ENCODE data around the gene BAIAP3.
A peak's percentile ranks its signal among the peaks of the same experiment; 100 is the strongest.

BAIAP3 gene

DNA sequence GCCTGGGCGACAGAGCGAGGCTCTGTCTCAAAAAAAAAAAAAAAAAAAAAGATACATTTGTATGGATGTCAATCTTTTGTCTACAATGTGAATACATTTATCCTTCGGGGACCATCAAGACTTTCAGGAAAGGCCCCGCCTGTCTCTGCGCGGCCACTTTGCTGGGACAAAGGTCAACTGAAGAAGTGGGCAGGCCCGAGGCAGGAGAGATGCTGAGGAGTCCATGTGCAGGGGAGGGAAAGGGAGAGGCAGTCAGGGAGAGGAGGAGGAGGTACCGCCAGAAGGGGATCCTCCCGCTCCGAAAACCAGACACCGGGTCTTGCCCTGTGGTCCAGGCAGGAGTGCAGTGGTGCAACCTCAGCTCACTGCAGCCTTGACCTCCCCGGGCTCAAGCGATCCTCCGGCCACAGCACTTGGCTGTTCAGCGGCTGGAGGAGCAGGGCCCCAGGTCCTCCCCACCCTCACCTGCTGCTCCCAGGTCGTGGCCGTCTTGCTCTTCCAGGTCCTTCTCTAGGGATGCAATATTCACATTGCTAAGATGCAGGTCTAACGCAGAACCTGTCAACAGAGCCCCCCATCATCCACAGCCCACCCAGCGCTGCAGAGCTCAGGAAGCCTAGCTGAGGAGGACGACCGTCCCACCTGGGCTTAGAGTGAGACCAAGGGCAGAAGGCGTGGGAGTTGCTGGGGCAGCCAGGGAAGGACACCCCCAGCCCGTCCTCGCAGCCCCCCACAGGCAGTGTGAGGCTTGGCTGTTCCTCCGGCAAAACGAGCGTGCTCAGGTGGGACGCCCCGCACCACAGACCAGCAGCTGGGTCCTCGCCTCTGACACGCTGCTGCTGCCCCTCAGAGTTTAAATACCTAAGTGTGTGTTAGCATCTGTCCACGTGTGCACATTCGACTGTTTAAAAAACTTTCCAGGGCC is 37.9 kb downstream of the BAIAP3 start:
- DNase-seq (ENCODE audit: low spot score): no peak

DNA sequence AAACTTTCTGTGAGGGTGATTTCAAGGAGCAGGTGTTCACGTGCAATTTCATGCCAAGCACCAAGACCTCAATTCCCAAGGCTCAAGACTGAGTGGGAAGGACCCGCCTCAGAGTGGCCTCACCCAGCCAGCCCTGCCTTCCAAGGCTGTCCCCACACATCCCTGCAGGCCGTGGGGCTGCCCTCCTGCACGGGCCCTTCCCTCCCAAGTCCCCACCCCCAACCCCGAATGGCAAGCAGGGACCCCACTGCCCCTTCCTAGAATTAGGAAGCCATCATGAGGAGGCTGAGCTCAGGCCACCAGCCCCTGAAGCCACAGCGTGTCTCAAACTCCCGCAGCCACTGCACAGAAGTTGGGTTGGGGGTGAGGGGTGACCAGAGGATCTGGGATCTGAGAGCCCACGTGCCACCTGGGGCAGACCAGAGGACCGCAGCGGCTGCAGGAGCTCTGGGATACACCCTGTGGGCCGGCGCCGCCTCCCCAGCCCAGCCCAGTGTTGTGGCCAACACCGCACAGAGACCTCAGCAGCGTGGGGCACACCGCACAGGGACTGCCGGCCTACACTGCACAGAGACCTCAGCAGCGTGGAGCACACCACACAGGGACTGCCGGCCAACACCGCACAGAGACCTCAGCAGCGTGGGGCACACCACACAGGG is 39.0 kb downstream of the BAIAP3 start:
- DNase-seq (ENCODE audit: low spot score): no peak

DNA sequence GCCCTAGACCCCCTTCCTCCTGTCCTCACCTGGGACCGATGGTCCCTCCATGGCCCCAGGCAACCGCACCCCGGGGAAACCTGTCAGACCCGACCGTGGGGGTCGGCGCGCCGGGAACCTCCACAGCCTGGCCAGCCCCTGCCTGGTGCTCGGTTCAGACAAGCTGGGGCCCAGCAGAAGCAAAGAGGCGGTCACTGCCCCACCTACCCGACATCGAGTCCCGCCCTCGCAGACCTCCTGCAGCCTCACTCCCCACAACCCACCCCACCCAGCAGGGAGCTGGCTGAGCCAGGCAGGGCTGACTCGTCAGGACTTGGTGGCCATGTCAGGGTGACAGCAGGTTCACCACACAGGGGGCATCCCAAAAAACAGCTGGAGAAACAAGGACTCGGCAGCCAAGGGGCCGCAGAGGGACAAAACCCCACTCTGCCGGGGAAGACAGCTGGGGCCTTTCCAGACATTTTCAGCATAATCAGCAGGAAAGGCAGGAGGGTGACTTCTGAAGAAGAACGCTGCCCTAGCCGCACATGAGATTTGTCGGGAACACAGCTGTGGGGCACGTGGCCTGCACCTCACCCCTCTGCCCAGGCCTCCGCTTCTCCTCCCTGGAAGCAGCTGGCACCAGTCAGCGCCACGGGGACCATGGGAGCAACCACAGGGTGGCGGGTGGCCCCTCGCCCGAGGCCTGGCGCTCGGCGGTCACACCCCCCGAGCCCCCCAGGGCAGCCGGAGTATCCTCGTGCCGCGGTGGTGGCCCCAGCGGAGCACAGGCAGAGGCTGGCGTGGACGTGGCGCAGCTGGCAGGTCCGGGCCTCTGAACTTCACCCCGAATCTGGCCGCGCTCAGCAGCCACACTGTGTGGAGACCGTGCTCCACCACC is 41.2 kb downstream of the BAIAP3 start:
- DNase-seq (ENCODE audit: low spot score): no peak

DNA sequence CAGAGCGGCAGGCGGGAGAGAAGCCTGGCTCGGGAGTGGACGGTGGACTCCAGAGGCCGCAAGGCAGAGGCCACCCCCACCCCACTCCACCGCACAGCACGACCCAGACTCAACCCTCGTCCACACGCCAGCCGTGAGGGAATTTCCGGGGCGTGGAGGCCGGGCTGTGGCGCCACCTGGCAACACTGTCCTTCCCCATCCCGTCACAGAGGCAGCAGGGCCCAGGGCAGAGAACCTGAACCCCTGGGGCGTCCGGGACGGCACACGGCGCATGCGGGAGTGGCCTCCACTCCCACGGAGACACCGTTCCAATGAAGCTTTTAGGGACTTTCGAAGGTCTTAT is 41.8 kb downstream of the BAIAP3 start:
- DNase-seq (ENCODE audit: low spot score): no peak

DNA sequence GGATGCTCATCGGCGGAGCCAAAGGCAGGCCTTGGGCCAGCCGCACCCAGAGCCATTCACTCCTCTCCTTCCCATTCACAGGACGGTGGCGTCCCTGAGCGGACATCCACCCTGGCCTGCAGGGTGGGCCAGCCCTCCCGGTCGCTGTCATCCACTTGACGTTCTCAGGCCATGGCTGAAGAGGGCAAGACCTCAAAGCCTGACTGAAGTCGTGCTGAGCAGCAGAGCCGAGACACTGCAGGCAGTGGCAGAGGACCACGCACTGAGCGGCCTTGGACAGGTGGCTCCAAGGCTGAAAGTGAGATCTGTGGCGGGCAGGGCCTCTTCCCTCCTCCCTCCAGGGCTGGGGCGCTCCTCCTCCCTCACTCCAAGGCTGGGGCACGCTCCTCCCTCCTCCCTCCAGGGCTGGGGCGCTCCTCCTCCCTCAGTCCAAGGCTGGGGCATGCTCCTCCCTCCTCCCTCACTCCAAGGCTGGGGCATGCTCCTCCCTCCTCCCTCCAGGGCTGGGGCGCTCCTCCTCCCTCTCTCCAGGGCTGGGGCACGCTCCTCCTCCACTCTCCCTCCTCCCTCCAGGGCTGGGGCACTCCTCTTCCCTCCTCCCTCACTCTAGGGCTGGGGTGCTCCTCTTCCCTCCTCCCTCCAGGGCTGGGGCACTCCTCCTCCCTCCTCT is 42.4 kb downstream of the BAIAP3 start:
- no peak for DNase-seq (ENCODE audit: low spot score)

DNA sequence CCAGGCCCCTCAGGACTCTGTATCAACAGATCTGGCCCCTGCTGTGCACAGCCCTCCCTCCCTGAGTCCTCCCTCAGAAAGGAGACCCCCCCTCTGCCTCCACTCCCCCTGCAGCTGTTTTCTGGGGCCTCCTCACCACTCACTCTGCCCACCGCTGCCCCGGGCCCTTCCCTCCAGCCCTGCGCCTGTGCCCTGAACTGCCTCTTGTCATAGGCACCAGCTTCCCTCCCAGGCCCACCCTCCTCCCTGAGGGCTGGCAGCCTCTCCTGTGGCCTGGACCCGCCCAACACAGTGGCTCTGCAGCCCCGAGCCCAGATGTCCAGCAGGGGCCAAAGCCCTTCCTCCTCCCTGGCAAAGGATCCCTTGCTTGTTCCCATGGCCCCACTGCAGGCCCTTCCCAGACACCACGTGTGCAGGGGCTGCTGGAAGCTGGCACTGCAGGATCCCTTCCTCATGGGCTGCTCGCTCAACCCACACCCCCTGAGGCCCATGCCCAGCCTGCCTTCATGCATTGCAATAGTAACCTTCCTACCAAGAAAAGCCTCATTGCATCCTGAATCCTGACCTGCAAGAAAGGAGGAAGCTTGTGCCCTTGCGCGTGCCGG is 44.1 kb downstream of the BAIAP3 start:
- no peak for DNase-seq (ENCODE audit: low spot score)

DNA sequence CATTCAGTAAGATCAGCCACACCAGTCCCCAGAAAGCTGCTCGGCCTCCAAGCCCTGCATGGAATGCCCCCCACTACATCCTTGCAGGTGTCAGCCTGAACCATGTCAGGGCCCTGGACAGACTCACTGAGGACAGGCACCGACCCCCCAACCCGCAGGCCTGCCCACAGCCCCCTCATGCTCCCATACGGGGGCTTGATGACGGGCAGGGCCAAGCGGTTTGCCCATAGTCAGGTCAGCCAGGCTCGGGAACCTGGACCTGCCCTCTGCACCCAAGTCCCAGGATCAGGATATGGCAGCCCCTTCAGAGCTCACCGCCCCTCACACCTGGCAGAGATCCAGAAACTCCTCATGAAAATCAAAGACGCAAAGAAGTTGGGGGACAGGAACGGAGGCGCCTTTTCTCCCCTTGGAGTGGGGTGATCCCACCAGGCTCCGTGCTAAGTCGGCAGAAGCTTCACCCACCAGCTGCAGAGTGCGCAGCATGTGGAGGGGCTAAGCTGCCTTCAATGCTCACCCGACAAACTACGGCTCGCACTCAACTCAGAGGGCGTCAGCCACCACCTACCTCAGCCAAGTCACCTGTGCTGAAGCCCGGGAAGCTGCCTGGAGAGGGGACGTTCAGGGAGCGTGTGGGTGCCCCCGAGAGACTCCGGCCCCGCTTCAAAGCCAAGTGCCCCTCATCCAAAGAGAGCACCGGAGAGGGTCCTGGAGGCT is 44.8 kb downstream of the BAIAP3 start:
- DNase-seq (ENCODE audit: low spot score): no peak

DNA sequence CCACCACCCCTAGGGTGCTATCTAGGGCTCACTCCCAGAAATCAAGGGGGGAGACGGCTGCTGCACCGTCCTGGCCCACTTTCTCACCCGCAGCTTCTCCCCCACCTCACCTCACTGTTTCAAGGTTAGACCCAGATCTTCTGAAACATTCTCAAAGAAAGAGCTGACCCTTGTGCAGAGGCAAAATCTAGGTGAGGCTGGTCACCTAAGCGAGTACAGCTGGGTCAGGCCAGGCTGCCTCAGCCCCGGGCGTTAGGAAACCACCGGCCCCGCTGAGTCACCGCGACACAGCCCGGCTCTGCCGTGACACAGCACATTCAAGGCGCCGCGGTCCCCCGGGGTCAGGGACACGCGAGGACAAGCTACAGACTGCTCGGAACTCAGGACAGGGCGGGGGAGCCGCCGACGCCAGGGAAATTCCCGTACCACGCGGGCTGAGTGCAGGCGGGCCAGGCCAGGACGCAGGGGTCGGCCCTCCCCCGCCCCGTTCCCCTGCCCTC is 45.4 kb downstream of the BAIAP3 start:
- DNase-seq (ENCODE audit: low spot score): peak; percentile 65

DNA sequence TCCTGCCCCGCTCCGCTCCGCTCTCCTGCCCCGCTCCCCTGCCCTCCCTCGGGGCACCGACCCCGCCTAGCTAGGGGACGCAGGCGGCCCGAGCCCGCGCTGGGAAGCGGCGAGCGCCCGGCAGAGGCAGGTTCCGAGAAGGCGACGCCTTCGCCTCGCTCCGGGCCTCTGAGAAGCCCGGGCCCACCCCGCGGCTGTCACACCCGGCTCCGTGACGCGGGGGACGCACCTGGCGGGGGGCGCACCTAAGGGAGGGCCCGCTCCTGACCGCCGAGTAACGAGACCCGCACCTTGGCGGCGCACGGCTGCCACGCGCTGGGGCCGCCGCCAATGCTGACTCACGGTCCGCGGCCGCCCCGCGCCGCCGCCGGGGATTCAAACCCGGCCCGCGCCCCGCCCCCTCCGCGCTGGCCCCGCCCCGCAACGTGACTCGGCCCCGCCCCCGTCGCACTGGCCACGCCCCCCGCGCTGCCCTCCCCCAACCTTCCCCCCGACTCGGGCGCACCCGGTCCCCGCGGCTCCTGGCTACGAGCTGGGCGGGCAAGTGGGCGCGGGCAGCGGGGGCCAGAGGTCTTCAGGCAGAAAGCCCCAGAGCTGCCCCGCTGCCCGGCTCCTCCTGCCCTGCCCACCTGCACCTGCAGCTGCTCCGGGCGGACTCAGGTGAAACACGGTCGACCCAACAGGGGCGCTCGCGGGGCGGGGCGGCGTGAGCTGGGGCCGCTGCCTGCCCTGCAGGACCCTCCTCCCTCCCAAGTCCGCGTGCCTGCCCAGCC is 46.0 kb downstream of the BAIAP3 start:
- DNase-seq (ENCODE audit: low spot score): peak; percentile 50

DNA sequence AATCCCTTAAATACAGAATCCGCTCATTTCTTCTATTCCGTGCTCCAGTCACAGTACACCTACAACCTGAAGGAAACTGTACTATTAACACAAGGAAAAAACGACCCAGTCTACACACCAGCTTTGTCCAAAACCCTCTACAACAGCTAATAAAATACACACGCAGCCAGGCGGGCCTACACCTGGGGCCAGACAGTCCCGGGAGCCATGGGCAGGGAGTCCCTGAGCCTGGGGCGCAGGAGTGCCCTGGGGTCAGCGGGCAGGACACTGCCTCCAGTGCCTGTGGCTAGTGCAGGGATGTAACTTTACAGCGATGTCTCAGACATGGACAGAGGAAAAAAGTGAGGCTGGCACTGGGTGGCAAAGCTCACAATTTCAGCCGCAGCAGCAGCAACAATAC is 46.8 kb downstream of the BAIAP3 start:
- no peak for DNase-seq (ENCODE audit: low spot score)

DNA sequence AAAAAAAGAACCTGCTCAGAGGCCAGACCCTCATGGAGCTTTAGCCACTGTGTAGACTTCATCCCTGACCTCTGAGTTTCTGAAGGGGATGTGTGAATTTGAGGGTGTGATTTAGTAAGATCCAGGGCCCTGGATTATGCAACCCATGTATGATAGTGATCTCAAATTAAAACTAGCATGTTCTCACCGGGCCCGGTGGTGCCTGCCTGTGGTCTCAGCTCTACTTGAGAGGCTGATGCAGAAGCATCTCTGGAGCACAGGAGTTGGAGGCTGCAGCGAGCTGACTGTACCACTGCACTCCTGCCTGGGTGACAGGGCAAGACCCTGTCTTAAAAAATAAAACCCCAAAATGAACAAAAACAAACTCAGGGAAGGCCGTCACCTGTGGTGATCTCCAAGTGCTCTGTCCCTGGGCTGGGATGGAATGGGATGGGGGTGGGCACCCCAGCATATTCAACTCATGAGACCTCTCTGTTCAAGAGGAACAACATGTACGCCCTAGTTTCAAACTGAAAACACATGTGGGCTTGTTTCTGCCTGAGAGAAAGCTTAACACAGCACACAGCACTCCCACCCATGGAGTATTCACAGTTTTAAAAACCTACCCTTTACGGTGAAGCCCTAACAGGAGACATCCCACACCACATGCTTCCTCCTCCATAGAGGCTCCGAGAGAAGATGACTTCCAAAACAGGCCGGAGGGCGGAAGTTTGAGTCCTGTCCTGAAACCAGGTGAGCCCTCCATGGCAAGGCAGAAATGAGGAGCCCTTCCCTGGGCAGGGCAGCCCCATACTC is 48.4 kb downstream of the BAIAP3 start:
- no peak for DNase-seq (ENCODE audit: low spot score)

DNA sequence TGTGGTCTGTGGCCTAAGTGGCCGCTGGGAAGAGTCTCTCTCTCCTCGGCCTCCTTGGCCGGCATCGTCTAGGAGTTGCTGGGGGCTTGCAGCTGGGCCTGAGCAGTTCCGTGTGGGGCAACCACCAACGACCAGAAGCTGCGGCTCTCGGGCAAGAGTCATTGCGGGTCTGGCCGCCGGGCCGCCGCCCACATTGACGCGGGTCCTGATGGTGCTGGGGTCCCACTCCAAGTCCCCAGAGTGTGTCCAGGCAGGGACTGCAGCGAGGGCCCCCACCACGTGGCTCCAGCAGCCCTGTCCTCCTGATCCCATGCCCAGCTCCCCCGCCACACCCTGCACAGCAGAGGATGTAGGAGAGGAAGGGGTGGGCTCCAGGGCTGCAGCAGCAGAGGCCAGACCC is 50.1 kb downstream of the BAIAP3 start:
- DNase-seq (ENCODE audit: low spot score): no peak

DNA sequence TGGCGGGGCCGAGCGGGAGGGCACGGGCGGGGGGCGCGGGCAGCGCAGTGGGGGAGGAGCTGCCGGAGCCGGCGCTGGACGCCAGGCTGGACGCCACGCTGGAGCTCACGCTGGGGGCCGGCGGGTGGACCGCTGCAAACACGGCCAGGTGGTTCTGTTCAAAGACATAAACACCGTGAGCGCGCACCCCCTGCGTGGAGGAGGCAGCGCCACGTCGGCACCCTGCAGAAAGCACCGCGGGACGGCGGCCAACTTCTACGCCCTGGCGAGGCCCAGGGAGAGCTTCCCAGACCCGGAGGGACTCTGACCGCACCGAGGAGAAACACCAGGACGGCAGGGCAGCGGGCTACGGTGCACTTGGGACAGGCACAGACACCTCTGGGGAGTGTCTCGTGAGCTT is 51.8 kb downstream of the BAIAP3 start:
- DNase-seq (ENCODE audit: low spot score): no peak

DNA sequence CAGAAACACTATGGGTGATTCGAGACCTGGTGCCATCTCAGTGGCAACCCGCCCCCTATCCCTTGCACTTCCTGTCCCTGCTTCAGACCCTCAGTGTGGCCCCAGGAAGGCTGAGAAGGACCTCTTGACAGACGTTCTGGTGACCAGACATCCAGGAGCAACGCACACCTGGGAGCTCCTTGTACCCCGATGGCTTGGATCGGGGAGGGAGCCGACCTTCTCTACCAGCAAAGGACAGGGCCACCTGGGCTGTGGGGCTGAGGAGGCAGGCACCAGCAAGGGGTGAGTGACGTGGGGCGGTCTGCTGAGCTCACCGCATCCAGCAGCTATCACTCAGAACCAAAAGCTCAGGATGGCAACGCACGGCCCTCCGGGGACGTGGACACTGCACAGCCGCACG is 53.9 kb downstream of the BAIAP3 start:
- no peak for DNase-seq (ENCODE audit: low spot score)

DNA sequence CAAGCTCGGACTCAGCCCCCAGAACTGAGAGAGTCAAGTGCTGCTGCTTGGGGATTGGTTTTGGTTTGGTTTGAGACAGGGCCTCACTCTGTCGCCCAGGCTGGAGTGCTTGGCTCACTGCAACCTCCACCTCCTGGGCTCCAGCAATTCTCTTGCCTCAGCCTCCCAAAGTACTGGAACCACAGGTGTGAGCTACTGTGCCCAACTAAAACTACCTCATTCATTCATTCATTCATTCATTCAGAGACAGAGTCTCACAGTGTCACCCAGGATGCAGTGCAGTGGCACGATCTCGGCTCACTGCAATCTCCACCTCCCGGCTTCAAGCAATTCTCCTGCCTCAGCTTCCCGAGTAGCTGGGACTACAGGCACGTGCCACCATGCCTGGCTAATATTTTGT is 56.3 kb downstream of the BAIAP3 start:
- no peak for DNase-seq (ENCODE audit: low spot score)

DNA sequence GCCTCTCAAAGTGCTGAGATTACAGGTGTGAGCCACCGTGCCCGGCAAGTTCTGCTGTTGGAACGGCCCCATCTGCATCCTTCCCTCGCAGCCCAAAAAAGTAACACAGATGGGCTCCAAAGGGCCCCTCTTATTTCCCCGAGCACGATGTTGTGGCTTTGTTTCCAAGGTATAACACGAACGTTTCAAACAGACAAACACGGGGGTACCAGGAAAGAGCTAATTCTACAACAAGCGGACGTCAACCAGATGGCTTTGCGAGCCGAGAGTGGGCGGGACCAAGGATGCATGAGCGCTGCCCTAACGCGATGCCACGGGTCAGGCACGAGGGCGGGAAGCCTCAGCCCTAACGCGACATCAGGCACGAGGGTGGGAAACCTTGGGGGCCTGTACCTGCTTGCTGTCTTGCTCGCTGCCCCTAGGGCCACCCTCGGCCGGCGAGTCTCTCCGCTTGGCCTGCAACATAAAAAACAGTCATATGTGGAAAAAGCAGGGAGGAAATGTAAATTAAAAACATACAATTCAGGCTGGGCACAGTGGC is 56.9 kb downstream of the BAIAP3 start:
- DNase-seq (ENCODE audit: low spot score): no peak

DNA sequence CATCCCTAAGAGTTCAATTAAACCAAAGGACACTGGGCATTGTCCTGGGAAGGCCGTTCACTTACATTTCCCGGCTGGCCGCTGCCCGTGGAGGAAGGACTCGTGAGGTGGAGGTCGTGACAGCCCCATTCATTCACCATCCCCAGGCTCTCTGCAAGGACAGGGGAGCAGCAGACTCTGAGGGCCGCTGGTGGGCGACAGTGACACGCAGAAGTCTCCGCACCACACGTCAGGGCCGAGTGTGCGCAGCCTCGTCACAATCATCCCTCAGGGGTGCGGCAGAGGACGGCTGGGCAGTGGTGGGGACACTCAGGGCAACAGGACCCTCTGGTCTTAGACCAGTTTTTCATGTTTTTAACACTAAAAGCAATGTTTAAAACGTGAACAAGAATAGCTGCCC is 59.4 kb downstream of the BAIAP3 start:
- DNase-seq (ENCODE audit: low spot score): no peak

DNA sequence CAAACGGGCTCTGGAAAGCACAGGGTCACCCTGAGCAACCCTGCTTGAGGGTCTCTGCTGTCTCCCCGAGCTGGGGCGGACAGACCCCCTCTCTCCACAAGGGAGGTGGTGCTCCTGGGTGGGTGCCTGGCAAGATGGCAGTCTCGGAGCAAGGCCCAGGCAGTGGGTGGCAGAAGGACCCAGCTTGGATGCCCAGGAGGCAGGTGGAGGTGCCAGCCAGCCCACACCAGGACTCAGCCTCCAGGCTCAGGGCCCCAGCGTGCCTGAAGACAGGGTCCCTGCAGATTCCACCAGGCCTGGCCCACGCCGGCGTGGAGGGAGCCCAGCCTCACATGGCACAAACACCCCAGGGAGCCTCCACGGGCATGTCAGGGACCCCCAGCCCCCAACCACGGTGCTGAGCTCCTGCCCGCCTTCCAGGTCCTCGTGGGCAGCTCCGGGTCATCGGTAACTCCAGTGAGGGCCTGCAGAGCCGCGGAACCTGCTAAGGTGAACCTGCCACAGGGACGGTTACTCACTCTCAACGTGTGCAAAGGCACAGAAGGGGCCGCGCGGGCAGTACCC is 60.2 kb downstream of the BAIAP3 start:
- no peak for DNase-seq (ENCODE audit: low spot score)
